GM10248 (cell line): Measurements from ENCODE around the gene GTF2H4.

ENCODE experiments used
- CTCF ChIA-PET: fragments of 300-600 bp; sonication (Branson Sonifier 250); formaldehyde crosslinking; extraction: SDS; loops from one replicate; lab custom pipeline; 2021; ENCODE audit warnings: antibody characterized with exemption; lab: Yijun Ruan, JAX
- POLR2A ChIA-PET: fragments of 350-650 bp; sonication (Branson Sonifier 250); formaldehyde crosslinking; extraction: SDS; loops from one replicate; lab custom pipeline; 2020; ENCODE audit warnings: antibody characterized with exemption; lab: Yijun Ruan, JAX
- DNase-seq: peaks from one replicate; pipeline ENCODE4 v3.0.0; 2012; ENCODE audit errors: extremely low spot score
- CTCF ChIP-seq: IDR thresholded peaks from 2 replicates; pipeline ENCODE4 v1.5.1; 2012; ENCODE audit warnings: mild to moderate bottlenecking, low read depth; ENCODE audit errors: extremely low read depth, missing control alignments, control extremely low read depth

The GTF2H4 gene

GRCh38 chr6:30940361-30940986 lies 32.5 kb downstream of the GTF2H4 start, which contains the start of gene MUCL3:
Gene MUCL3 (plus strand): TSS chr6:30940973. CDS start chr6:30941000, 27 bp downstream.
- CTCF ChIA-PET, result interaction anchor here (0.9 to 1.5 kb wide), 3 partner anchors 98 to 153 kb away, joined by 3 to 4 read pairs (median 4); no protein-coding TSS in a partner anchor
- no peak for DNase-seq
- no peak for TF ChIP-seq CTCF
- POLR2A ChIA-PET, result interaction anchor here (0.6 to 0.7 kb wide), 2 partner anchors 22 to 124 kb away, joined by 3 to 5 read pairs; no protein-coding TSS in a partner anchor

GRCh38 chr6:30942338-30943060 lies 34.5 kb downstream of the GTF2H4 start:
- CTCF ChIA-PET, result interaction anchor here (1.2 to 1.7 kb wide), 7 partner anchors 22 to 154 kb away, joined by 3 to 6 read pairs (median 4); no protein-coding TSS in a partner anchor
- TF ChIP-seq CTCF, result no peak
- DNase-seq, result no peak
- POLR2A ChIA-PET, result no interaction called here

- TF ChIP-seq CTCF, result no peak
Observed at GRCh38 chr6:30944051-30944450, 36.0 kb downstream of the GTF2H4 start.

GRCh38 chr6:30945281-30945680 lies 37.3 kb downstream of the GTF2H4 start:
- CTCF ChIA-PET, result interaction anchor here (0.7 to 1.1 kb wide), 2 partner anchors 90 to 124 kb away, joined by 3 read pairs; no protein-coding TSS in a partner anchor
- DNase-seq, result no peak
- no peak for TF ChIP-seq CTCF
- POLR2A ChIA-PET, result no interaction called here

More at GRCh38 chr6:30944051-30944450, 36.0 kb downstream of the GTF2H4 start:
- CTCF ChIA-PET, result interaction anchor here (1.7 kb wide), 1 partner anchor 25 kb away, joined by 4 read pairs; no protein-coding TSS in a partner anchor
- no peak for DNase-seq
- POLR2A ChIA-PET, result no interaction called here

- no peak for TF ChIP-seq CTCF
- CTCF ChIA-PET, result interaction anchor here (1.0 to 2.1 kb wide), 6 partner anchors 21 to 140 kb away, joined by 3 to 6 read pairs (median 4); no protein-coding TSS in a partner anchor
- DNase-seq, result no peak
- POLR2A ChIA-PET, result no interaction called here
Observed at GRCh38 chr6:30947231-30947630, 39.2 kb downstream of the GTF2H4 start.

- TF ChIP-seq CTCF, result no peak
- POLR2A ChIA-PET, result no interaction called here
- CTCF ChIA-PET, result interaction anchor here (1.6 kb wide), 1 partner anchor 131 kb away, joined by 4 read pairs; no protein-coding TSS in a partner anchor
- no peak for DNase-seq
Observed at GRCh38 chr6:30948811-30949210, 40.8 kb downstream of the GTF2H4 start.
